Activated CD8-positive, alpha-beta memory T cell treated with anti-CD3 and anti-CD28 coated beads, Interleukin-2, amount 50 U/mL, for 24 hours (primary cell): ENCODE data around the gene RIMBP2.

Source experiments
- DNase-seq: peaks from one replicate; pipeline ENCODE4 v3.0.0-alpha.2; 2020; ENCODE audit errors: extremely low read depth

The RIMBP2 gene

GRCh38 chr12:130508318-130508717, 207.8 kb downstream of the RIMBP2 start:
- DNase-seq, result no peak

- no peak for DNase-seq
Measured at GRCh38 chr12:130506844-130507243, 209.3 kb downstream of the RIMBP2 start.

GRCh38 chr12:130504840-130505175, 211.3 kb downstream of the RIMBP2 start:
- no peak for DNase-seq

GRCh38 chr12:130504110-130504839, 211.8 kb downstream of the RIMBP2 start:
- no peak for DNase-seq

GRCh38 chr12:130501821-130502220, 214.3 kb downstream of the RIMBP2 start:
- DNase-seq, result no peak

GRCh38 chr12:130500835-130501330, 215.2 kb downstream of the RIMBP2 start:
- DNase-seq, result no peak

- DNase-seq, result no peak
Measured at GRCh38 chr12:130499474-130499873, 216.6 kb downstream of the RIMBP2 start.

GRCh38 chr12:130498589-130499385, 217.3 kb downstream of the RIMBP2 start:
- no peak for DNase-seq

GRCh38 chr12:130497991-130498390, 218.1 kb downstream of the RIMBP2 start:
- no peak for DNase-seq

GRCh38 chr12:130497321-130497720, 218.8 kb downstream of the RIMBP2 start:
- no peak for DNase-seq

- DNase-seq, result no peak
Measured at GRCh38 chr12:130496516-130497120, 219.5 kb downstream of the RIMBP2 start.

GRCh38 chr12:130495156-130495555, 220.9 kb downstream of the RIMBP2 start:
- DNase-seq, result no peak

- DNase-seq, result no peak
Measured at GRCh38 chr12:130494736-130495135, 221.4 kb downstream of the RIMBP2 start.

GRCh38 chr12:130493951-130494350, 222.1 kb downstream of the RIMBP2 start:
- no peak for DNase-seq

GRCh38 chr12:130491421-130492357, 224.4 kb downstream of the RIMBP2 start:
- DNase-seq, result no peak

- DNase-seq, result no peak
Measured at GRCh38 chr12:130490674-130491073, 225.4 kb downstream of the RIMBP2 start.

GRCh38 chr12:130489293-130489692, 226.8 kb downstream of the RIMBP2 start:
- no peak for DNase-seq

- no peak for DNase-seq
Measured at GRCh38 chr12:130488358-130488710, 227.8 kb downstream of the RIMBP2 start.

GRCh38 chr12:130487636-130488357, 228.3 kb downstream of the RIMBP2 start:
- no peak for DNase-seq

- DNase-seq, result no peak
Measured at GRCh38 chr12:130486891-130487416, 229.1 kb downstream of the RIMBP2 start.

GRCh38 chr12:130486146-130486435, 230.0 kb downstream of the RIMBP2 start:
- DNase-seq, result no peak
